Tibial nerve (tissue), 4 donors: ENCODE results near the gene KRT9.

Experiments used
- CTCF ChIP-seq, 5 experiments: fragments of 200-600 bp in 3 of 5; fragments of 450-650 bp in 2 of 5; sonication (generic) in 3 of 5; IDR thresholded peaks; one replicate each; pipeline ENCODE4 v1.5.1; 2016 to 2019; ENCODE audit warnings: antibody characterized with exemption in 5 of 5, mild to moderate bottlenecking in 3 of 5, moderate library complexity in 2 of 5
- EP300 ChIP-seq, 2 donors: sonication (generic); formaldehyde crosslinking; IDR thresholded peaks; one replicate each; pipeline ENCODE4 v1.6.1; 2017; ENCODE audit warnings: antibody characterized with exemption in 2 of 2, mild to moderate bottlenecking in 1 of 2
- POLR2A ChIP-seq, 2 donors: fragments of 450-650 bp; IDR thresholded peaks; one replicate each; pipeline ENCODE4 v1.6.1; 2017; ENCODE audit warnings: antibody characterized with exemption in 2 of 2, mild to moderate bottlenecking in 2 of 2, moderate library complexity in 2 of 2

GRCh38 chr17:41567317-41567716 is 4.5 kb downstream of the KRT9 start:
- no peak for TF ChIP-seq POLR2A (IDR thresholded peaks at IDR 0.05)
- TF ChIP-seq CTCF (IDR thresholded peaks at IDR 0.05): no peak
- TF ChIP-seq EP300 (IDR thresholded peaks at IDR 0.05): no peak
